NB4 (cell line): ENCODE measurements around the gene ERH.
A peak's percentile ranks its signal among the peaks of the same experiment; 100 is the strongest.

Experiments
- DNase-seq: peaks from one replicate; pipeline ENCODE4 v3.0.0; 2010; ENCODE audit warnings: low read depth
- H3K4me3 ChIP-seq: one replicate; pipeline ENCODE4 v1.5.1; 2011; ENCODE audit warnings: mild to moderate bottlenecking, low read depth, low read length, moderate library complexity
- CTCF ChIP-seq: IDR thresholded peaks from one replicate; pipeline ENCODE4 v1.5.1; 2012; ENCODE audit warnings: low read depth, low read length
- MAX ChIP-seq: IDR thresholded peaks from 2 replicates; pipeline ENCODE4 v1.6.1; 2011; ENCODE audit warnings: low read depth, low read length
- MYC ChIP-seq: IDR thresholded peaks from 2 replicates; pipeline ENCODE4 v1.6.1; 2011; ENCODE audit warnings: low read depth, low read length
- POLR2A ChIP-seq: IDR thresholded peaks from 2 replicates; pipeline ENCODE4 v1.6.1; 2011; ENCODE audit warnings: mild to moderate bottlenecking; ENCODE audit not compliant: insufficient read length; ENCODE audit errors: extremely low read depth

ERH gene

DNA sequence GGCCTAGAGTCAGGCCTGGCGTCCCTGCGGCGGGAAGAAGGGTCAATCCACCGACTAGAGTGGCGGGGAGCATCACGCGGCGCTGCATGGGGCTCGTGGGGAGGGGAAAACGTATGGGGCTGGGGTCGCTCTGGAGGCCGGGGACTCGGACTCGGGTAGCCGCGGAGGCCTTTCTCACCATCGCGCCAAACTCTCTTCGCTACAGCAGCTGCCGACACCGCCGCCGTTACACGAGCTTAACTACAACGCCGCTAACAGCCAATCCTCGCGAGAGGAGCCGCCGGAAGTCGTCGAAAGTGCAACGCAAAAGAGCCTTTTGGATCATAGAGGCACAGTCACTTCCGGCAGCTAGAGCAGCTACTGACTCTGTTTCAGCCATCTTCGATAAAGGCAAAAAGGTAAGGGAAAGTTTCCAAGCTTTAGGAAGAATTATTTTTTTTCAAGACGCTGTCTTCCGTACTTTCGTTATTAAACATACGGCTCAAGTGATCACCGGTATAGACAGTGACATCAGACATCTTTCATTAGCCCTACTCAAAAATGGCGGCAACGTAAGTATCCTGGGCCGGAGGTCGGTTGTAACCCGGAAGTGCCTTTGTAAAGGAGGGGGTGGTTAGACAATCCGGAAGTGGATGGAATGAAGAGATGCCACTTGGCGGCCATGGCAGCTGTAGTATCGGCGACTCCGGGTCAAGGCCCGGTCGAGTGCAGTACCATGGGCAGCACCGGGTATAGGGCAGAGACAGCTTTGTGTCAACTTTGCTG lies at the start of gene ERH, which contains the start of gene SLC39A9:
TSS of gene ERH (minus strand) at position 247 of the 765 bp plus-strand sequence. CDS start at position 181, 66 bp downstream.
TSS of gene SLC39A9 (plus strand) at position 640 of the 765 bp plus-strand sequence. CDS start 678 bp downstream, outside the sequence.
- DNase-seq = peak; percentile 95
- TF ChIP-seq POLR2A = peak; percentile 57
- TF ChIP-seq MYC = peak; percentile 83
- TF ChIP-seq MAX = peak; percentile 81
- no peak for TF ChIP-seq CTCF

GRCh38 chr14:69443296-69443805 lies 45.3 kb upstream of the ERH start:
- DNase-seq = no peak
- H3K4me3 ChIP-seq = no peak overlapping the region
- TF ChIP-seq MAX = no peak
- TF ChIP-seq CTCF = no peak
- no peak for TF ChIP-seq MYC
- TF ChIP-seq POLR2A = no peak

More for the DNA sequence above, at the start of gene ERH, which contains the start of gene SLC39A9:
- H3K4me3 ChIP-seq = peak within 1 kb of the TSS; percentile 84

- TF ChIP-seq POLR2A (no peak), CTCF (no peak), MYC (no peak), MAX (no peak)
- DNase-seq = peak; percentile 21
- no peak overlapping the region for H3K4me3 ChIP-seq
Measured at GRCh38 chr14:69441948-69442347, 43.8 kb upstream of the ERH start.

DNA sequence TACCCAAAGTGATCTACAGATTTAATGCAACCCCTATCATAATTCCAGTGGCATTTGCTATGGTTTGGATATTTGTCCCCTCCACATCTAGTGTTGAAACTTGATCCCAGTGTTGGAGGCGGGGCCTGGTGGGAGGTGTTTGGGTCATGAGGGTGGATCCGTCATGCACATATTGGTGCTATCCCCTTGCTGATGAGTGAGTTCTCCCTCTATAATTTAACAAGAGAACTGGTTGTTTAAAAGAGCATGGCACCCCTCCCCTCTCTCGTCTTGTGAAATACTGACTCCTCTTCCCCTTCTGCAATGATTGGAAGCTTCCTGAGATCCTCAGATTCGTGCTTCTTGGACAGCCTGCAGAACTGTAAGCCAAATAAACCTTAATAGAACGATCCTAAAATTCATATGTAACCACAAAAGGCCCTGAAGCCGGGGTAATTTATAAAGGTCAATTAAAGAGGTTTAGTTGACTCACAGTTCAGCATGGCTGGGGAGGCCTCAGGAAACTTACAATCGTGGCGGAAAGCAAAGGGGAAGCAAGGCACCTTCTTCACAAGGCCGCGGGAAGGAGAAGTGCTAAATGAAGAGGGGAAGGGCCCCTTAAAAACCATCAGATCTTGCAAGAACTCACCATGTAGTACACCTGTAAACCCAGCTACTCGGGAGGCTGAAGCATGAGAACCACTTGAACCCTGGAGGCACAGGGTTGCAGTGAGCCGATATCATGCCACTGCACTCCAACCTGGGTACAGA lies 41.6 kb upstream of the ERH start:
- no peak overlapping the region for H3K4me3 ChIP-seq
- peak; percentile 75 for DNase-seq
- no peak for TF ChIP-seq POLR2A
- TF ChIP-seq MYC = peak; percentile 25; the same call in 1 of the 2 replicates
- no peak for TF ChIP-seq CTCF

GRCh38 chr14:69432364-69432763 lies 34.3 kb upstream of the ERH start:
- DNase-seq = no peak
- no peak overlapping the region for H3K4me3 ChIP-seq
- TF ChIP-seq CTCF (no peak), MAX (no peak), MYC (no peak), POLR2A (no peak)
